HCT116 (cell line): Measurements from ENCODE around the gene CRISP2.

Experiments used
- CTCF ChIP-seq, 3 experiments: fragments of 200-600 bp in 1 of 3; sonication (generic) in 1 of 3; IDR thresholded peaks in 2 of 3; conservative IDR thresholded peaks in 1 of 3; 2 replicates each; pipeline ENCODE4 v1.5.1; 2012 to 2017; ENCODE audit warnings: low read depth in 2 of 3, low read length in 2 of 3, antibody characterized with exemption in 1 of 3, borderline replicate concordance in 1 of 3, control low read depth in 1 of 3, mild to moderate bottlenecking in 1 of 3, mixed read lengths in 1 of 3, mixed run types in 1 of 3, moderate library complexity in 1 of 3; ENCODE audit not compliant: insufficient read depth in 1 of 3
- EZH2phosphoT487 ChIP-seq: fragments of 200-600 bp; IDR thresholded peaks from 2 replicates; pipeline ENCODE4 v1.6.1; 2018; ENCODE audit warnings: antibody characterized with exemption, borderline replicate concordance
- POLR2A ChIP-seq: IDR thresholded peaks from 2 replicates; pipeline ENCODE4 v1.7.0; 2011; ENCODE audit warnings: borderline replicate concordance; ENCODE audit not compliant: insufficient read depth, insufficient read length; ENCODE audit errors: extremely low read depth
- ZBTB33 ChIP-seq: IDR thresholded peaks from 2 replicates; pipeline ENCODE4 v1.6.1; 2011; ENCODE audit warnings: mild to moderate bottlenecking, low read length, moderate library complexity; ENCODE audit not compliant: insufficient replicate concordance; ENCODE audit errors: extremely low read depth

GRCh38 chr6:49666480-49666879, 46.9 kb downstream of the CRISP2 start:
- TF ChIP-seq POLR2A = no peak
- no peak for TF ChIP-seq ZBTB33
- no peak for TF ChIP-seq EZH2phosphoT487
- no peak for TF ChIP-seq CTCF (IDR thresholded peaks at IDR 0.05 in 2 of 3, conservative IDR thresholded peaks at IDR 0.05 in 1 of 3; ENCODE audit: borderline replicate concordance in 1 of 3, insufficient read depth in 1 of 3, low read depth in 2 of 3, low read length in 2 of 3)
